HCT116 (cell line): Measurements from ENCODE around the gene CNTN5. TPM values are rescaled to one million over a fixed set of nuclear protein-coding genes. Genes with fewer than 3 reads are reported as not detected.

Experiments
- ATAC-seq: fragments of 200-7000 bp; cut with Tn5 transposase; 2 replicates; pipeline ENCODE4 v1.9.1; 2020; ENCODE audit warnings: mild to moderate bottlenecking, moderate library complexity
- BruUV-seq: library from RNA; stranded (reverse); fragments of 400-500 nt; replicated peaks from 2 replicates; lab custom pipeline; 2021; lab: Mats Ljungman, UMichigan
- CTCF ChIA-PET: fragments of 300-600 bp; sonication (Branson Sonifier 250); formaldehyde crosslinking; loops from one replicate; lab custom pipeline; 2021; ENCODE audit warnings: antibody characterized with exemption; lab: Charles Lee
- POLR2A ChIA-PET: fragments of 300-600, 350-600 bp; sonication (Branson Sonifier 250); formaldehyde crosslinking; loops from one replicate; lab custom pipeline; 2021; ENCODE audit warnings: antibody characterized with exemption; lab: Charles Lee
- RAD21 ChIA-PET, 2 experiments: fragments of 300-600 bp; sonication (Branson Sonifier 250); formaldehyde crosslinking; loops; one replicate each; lab custom pipeline; 2023; ENCODE audit warnings: low total read pairs in 2 of 2; ENCODE audit not compliant: uncharacterized antibody in 2 of 2, unreplicated experiment in 2 of 2, low non-redundant PET in 1 of 2; lab: Charles Lee
- DNase-seq: peaks from one replicate; pipeline ENCODE4 v3.0.0-alpha.2; 2010; ENCODE audit warnings: low read depth, low spot score
- H2AFZ ChIP-seq: fragments of 200-600 bp; shearing (Covaris generic), sonication (generic); 2 replicates; pipeline ENCODE4 v1.6.1; 2017; ENCODE audit warnings: low read depth, mixed run types, mixed read lengths, antibody characterized with exemption, low read length; ENCODE audit not compliant: poor library complexity, severe bottlenecking
- H3K27ac ChIP-seq: 2 replicates; pipeline ENCODE4 v1.5.1; 2012; ENCODE audit warnings: low read depth, low read length
- H3K27me3 ChIP-seq: fragments of 200-600 bp; sonication (generic); 2 replicates; pipeline ENCODE4 v1.6.1; 2016; ENCODE audit warnings: mixed run types, low read length, mixed read lengths; ENCODE audit not compliant: insufficient read depth
- H3K36me3 ChIP-seq, 2 experiments: fragments of 200-500 bp in 1 of 2; fragments of 200-600 bp in 1 of 2; sonication (Bioruptor generic) in 1 of 2; sonication (generic) in 1 of 2; 2 replicates each; pipeline versions ENCODE4 v1.5.1 to v1.6.1; 2014 to 2016; ENCODE audit warnings: low read length in 2 of 2, inconsistent platforms in 1 of 2, mixed read lengths in 1 of 2, mixed run types in 1 of 2; ENCODE audit not compliant: insufficient read depth in 2 of 2, control insufficient read depth in 1 of 2
- H3K4me1 ChIP-seq, 2 experiments: fragments of 200-600 bp in 1 of 2; sonication (generic) in 1 of 2; 2 replicates each; pipeline versions ENCODE4 v1.5.1 to v1.6.1; 2012 to 2017; ENCODE audit warnings: low read length in 2 of 2, inconsistent platforms in 1 of 2, mild to moderate bottlenecking in 1 of 2, mixed read lengths in 1 of 2, mixed run types in 1 of 2, moderate library complexity in 1 of 2; ENCODE audit not compliant: insufficient read depth in 2 of 2, control insufficient read depth in 1 of 2
- H3K4me2 ChIP-seq: fragments of 200-600 bp; sonication (generic); 2 replicates; pipeline ENCODE4 v1.6.1; 2017; ENCODE audit warnings: mixed run types, low read length, mixed read lengths
- H3K4me3 ChIP-seq, 2 experiments: fragments of 200-600 bp in 1 of 2; sonication (generic) in 1 of 2; replicated peaks in 1 of 2; 2 replicates each; pipeline ENCODE4 v1.5.1; 2011 to 2016; ENCODE audit warnings: low read length in 2 of 2, control low read depth in 1 of 2, low read depth in 1 of 2, mild to moderate bottlenecking in 1 of 2, mixed read lengths in 1 of 2, mixed run types in 1 of 2
- H3K79me2 ChIP-seq: fragments of 200-600 bp; sonication (generic); 2 replicates; pipeline ENCODE4 v1.6.1; 2017; ENCODE audit warnings: mild to moderate bottlenecking, mixed run types, low read length, moderate library complexity, mixed read lengths; ENCODE audit not compliant: insufficient read depth
- H3K9ac ChIP-seq: fragments of 200-600 bp; sonication (generic); 2 replicates; pipeline ENCODE4 v1.6.1; 2016; ENCODE audit warnings: low read length, mixed read lengths
- H3K9me2 ChIP-seq: fragments of 200-600 bp; sonication (generic), shearing (Covaris generic); 2 replicates; pipeline ENCODE4 v1.6.1; 2017; ENCODE audit warnings: mixed run types, mild to moderate bottlenecking, moderate library complexity; ENCODE audit not compliant: insufficient read depth
- H3K9me3 ChIP-seq, 2 experiments: fragments of 200-500 bp in 1 of 2; fragments of 200-600 bp in 1 of 2; sonication (Bioruptor generic) in 1 of 2; sonication (generic) in 1 of 2; 2 replicates each; pipeline ENCODE4 v1.6.1; 2014 to 2017; ENCODE audit warnings: low read length in 2 of 2, mixed read lengths in 2 of 2, inconsistent platforms in 1 of 2, low read depth in 1 of 2, mild to moderate bottlenecking in 1 of 2, mixed run types in 1 of 2, moderate library complexity in 1 of 2; ENCODE audit not compliant: control insufficient read depth in 1 of 2, insufficient read depth in 1 of 2
- H4K20me1 ChIP-seq: fragments of 200-600 bp; sonication (generic), shearing (Covaris generic); 2 replicates; pipeline ENCODE4 v1.6.1; 2017; ENCODE audit warnings: mixed run types, mild to moderate bottlenecking, moderate library complexity; ENCODE audit not compliant: insufficient read depth
- EZH2 ChIP-seq: fragments of 200-600 bp; sonication (generic); IDR thresholded peaks from 2 replicates; pipeline ENCODE4 v1.6.1; 2017; ENCODE audit warnings: antibody characterized with exemption, mixed run types
- JUND ChIP-seq: IDR thresholded peaks from 2 replicates; pipeline ENCODE4 v1.6.1; 2012
- POLR2A ChIP-seq: IDR thresholded peaks from 2 replicates; pipeline ENCODE4 v1.7.0; 2011; ENCODE audit warnings: borderline replicate concordance; ENCODE audit not compliant: insufficient read depth, insufficient read length; ENCODE audit errors: extremely low read depth
- POLR2AphosphoS5 ChIP-seq: IDR thresholded peaks from 2 replicates; pipeline ENCODE4 v1.6.1; 2011; ENCODE audit warnings: mild to moderate bottlenecking, low read depth, low read length, moderate library complexity
- REST ChIP-seq: IDR thresholded peaks from 2 replicates; pipeline ENCODE4 v1.6.1; 2012; ENCODE audit warnings: low read depth
- SIN3A ChIP-seq: IDR thresholded peaks from 2 replicates; pipeline ENCODE4 v1.6.1; 2012; ENCODE audit warnings: low read depth
- SRF ChIP-seq: IDR thresholded peaks from 2 replicates; pipeline ENCODE4 v1.6.1; 2012; ENCODE audit warnings: low read depth
- TCF7L2 ChIP-seq: IDR thresholded peaks from 2 replicates; pipeline ENCODE4 v1.7.0; 2011; ENCODE audit warnings: borderline replicate concordance, inconsistent platforms; ENCODE audit not compliant: insufficient read depth, insufficient read length; ENCODE audit errors: extremely low read depth
- YY1 ChIP-seq: IDR thresholded peaks from 2 replicates; pipeline ENCODE4 v1.6.1; 2011; ENCODE audit warnings: low read length, low read depth, moderate library complexity, mild to moderate bottlenecking; ENCODE audit not compliant: insufficient replicate concordance; ENCODE audit errors: extremely low read depth
- ZFX ChIP-seq: fragments of 450-650 bp; IDR thresholded peaks from 2 replicates; pipeline ENCODE4 v1.6.1; 2017
- ZNF274 ChIP-seq: fragments of 200-500 bp; sonication (Bioruptor generic); IDR thresholded peaks from 2 replicates; pipeline ENCODE4 v1.6.1; 2014; ENCODE audit warnings: mild to moderate bottlenecking, low read depth, low read length, inconsistent platforms
- intact Hi-C: fragments of 100-400 bp; cut with micrococcal nuclease; formaldehyde crosslinking; loops from 2 replicates; pipeline ENCODE4 v1.10.0; 2022
- total RNA-seq: library from RNA; stranded (reverse); gene quantifications from one replicate; pipeline ENCODE4 v1.2.1, GENCODE V29; 2021; ENCODE audit not compliant: unreplicated experiment
- TF ChIP-seq, protein P1 (sequence below): IDR thresholded peaks from 2 replicates; pipeline ENCODE4 v1.6.1; 2011; ENCODE audit warnings: mild to moderate bottlenecking, low read length, moderate library complexity; ENCODE audit not compliant: insufficient replicate concordance; ENCODE audit errors: extremely low read depth
- TF ChIP-seq, protein P2 (sequence below): IDR thresholded peaks from 2 replicates; pipeline ENCODE4 v1.6.1; 2012

CNTN5 gene
- total RNA-seq, 1 experiment from 2014 or later: not detected

- H3K36me3 ChIP-seq: no peaks in the 10 kb centered on the region
- H3K79me2 ChIP-seq: no peaks in the 10 kb centered on the region
- BruUV-seq: no TSS peak
- H4K20me1 ChIP-seq: no peaks in the 10 kb centered on the region
- H3K9me3 ChIP-seq: peaks cover 0 to 4% of the 10 kb centered on the region in 2 experiments; a peak in 2 of 4 replicates
- H3K4me2 ChIP-seq: no peak overlapping the region
- H3K4me1 ChIP-seq: no peaks in the 10 kb centered on the region
- ChIA-PET CTCF (no interaction called here), POLR2A (no interaction called here), RAD21 (no interaction called here)
- no peak overlapping the region for H3K4me3 ChIP-seq
- H3K27me3 ChIP-seq: no peaks in the 10 kb centered on the region
- no peaks in the 10 kb centered on the region for H3K9me2 ChIP-seq
- H3K9ac ChIP-seq: no peak overlapping the region
- TF ChIP-seq ZFX: no peak
- intact Hi-C loops: no loop called here
- H2AFZ ChIP-seq: no peak overlapping the region
- DNase-seq: no peak
- no peak for ATAC-seq
- H3K27ac ChIP-seq: no peak overlapping the region
Observed at GRCh38 chr11:99670067-99670676, 649.4 kb downstream of the CNTN5 start.

DNA sequence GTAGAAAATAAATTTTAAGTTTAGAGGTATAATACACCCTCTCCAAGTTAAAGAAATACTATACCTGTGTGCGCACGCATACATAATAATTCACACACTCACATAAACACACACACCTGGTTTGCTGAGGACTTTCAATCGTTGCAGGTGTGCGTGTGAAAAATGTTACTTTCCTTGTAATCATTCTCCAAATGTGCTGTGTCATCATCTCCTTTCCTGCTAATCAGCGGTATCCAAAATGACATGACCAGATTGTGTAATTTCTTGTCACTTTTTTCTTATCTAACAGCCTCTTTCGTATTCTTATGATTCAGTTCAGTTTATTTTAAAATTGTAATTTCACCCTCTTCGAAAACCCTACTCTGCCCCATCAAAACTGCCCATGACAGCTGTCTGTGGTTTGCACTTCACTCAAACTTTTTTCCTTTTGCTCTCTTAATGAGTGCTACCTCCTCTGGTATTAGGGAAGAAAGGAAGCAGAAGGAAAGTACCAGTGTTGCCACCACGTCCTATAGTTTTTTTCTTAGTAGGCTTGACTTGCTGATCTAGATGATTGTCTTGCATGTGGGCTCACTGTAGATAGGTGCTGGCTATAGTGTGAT is 651.2 kb downstream of the CNTN5 start:
- H3K36me3 ChIP-seq: no peaks in the 10 kb centered on the region
- H3K9me2 ChIP-seq: no peaks in the 10 kb centered on the region
- H3K27me3 ChIP-seq: no peaks in the 10 kb centered on the region
- peaks cover 0 to 4% of the 10 kb centered on the region in 2 experiments; a peak in 2 of 4 replicates for H3K9me3 ChIP-seq
- TF ChIP-seq REST (no peak), ZNF274 (no peak), TCF7L2 (no peak), JUND (no peak), SRF (no peak), POLR2AphosphoS5 (no peak), SIN3A (no peak), YY1 (no peak), POLR2A (no peak), EZH2 (no peak)
- TF ChIP-seq, protein P1, sequence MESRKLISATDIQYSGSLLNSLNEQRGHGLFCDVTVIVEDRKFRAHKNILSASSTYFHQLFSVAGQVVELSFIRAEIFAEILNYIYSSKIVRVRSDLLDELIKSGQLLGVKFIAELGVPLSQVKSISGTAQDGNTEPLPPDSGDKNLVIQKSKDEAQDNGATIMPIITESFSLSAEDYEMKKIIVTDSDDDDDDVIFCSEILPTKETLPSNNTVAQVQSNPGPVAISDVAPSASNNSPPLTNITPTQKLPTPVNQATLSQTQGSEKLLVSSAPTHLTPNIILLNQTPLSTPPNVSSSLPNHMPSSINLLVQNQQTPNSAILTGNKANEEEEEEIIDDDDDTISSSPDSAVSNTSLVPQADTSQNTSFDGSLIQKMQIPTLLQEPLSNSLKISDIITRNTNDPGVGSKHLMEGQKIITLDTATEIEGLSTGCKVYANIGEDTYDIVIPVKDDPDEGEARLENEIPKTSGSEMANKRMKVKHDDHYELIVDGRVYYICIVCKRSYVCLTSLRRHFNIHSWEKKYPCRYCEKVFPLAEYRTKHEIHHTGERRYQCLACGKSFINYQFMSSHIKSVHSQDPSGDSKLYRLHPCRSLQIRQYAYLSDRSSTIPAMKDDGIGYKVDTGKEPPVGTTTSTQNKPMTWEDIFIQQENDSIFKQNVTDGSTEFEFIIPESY: no peak
- TF ChIP-seq, protein P2, sequence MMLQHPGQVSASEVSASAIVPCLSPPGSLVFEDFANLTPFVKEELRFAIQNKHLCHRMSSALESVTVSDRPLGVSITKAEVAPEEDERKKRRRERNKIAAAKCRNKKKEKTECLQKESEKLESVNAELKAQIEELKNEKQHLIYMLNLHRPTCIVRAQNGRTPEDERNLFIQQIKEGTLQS: no peak
- H3K79me2 ChIP-seq: no peaks in the 10 kb centered on the region
- H2AFZ ChIP-seq: no peak overlapping the region
- no peak overlapping the region for H3K9ac ChIP-seq
- no peak for DNase-seq
- H3K4me3 ChIP-seq: no peak overlapping the region
- RAD21 ChIA-PET: no interaction called here
- H3K27ac ChIP-seq: no peak overlapping the region
- POLR2A ChIA-PET: no interaction called here
- H3K4me1 ChIP-seq: no peaks in the 10 kb centered on the region
- no peak for ATAC-seq
- H3K4me2 ChIP-seq: no peak overlapping the region
- no peaks in the 10 kb centered on the region for H4K20me1 ChIP-seq
- intact Hi-C loops: no loop called here
- CTCF ChIA-PET: no interaction called here
- no TSS peak for BruUV-seq
